Lower leg skin (tissue), 3 donors: ENCODE results near the gene EPB41.

Experiments used
- CTCF ChIP-seq, 3 donors: fragments of 450-650 bp; IDR thresholded peaks; one replicate each; pipeline ENCODE4 v1.5.1; 2016; ENCODE audit warnings: antibody characterized with exemption in 3 of 3, mild to moderate bottlenecking in 3 of 3, moderate library complexity in 2 of 3
- POLR2A ChIP-seq, 2 donors: fragments of 450-650 bp; IDR thresholded peaks; one replicate each; pipeline ENCODE4 v1.6.1; 2016 to 2017; ENCODE audit warnings: antibody characterized with exemption in 2 of 2, mild to moderate bottlenecking in 1 of 2, moderate library complexity in 1 of 2

GRCh38 chr1:29032841-29033240 lies 118.5 kb downstream of the EPB41 start:
- no peak for TF ChIP-seq CTCF (IDR thresholded peaks at IDR 0.05)
- TF ChIP-seq POLR2A (IDR thresholded peaks at IDR 0.05): no peak
